Endometrium (tissue), 2 donors: ENCODE data around the gene MOGAT1.
"Not testable (repeated sequence)": the region's sequence is repeated elsewhere in the genome, so short reads cannot be mapped to it uniquely, and the experiment has no call there.

Source experiments
- FAIRE-seq: peaks from 2 replicates; lab custom pipeline; 2012; peaks lifted over from hg19 to GRCh38; lab: Jason Lieb, UNC
- donor health status: control.
- donor health status: control.

The MOGAT1 gene

DNA sequence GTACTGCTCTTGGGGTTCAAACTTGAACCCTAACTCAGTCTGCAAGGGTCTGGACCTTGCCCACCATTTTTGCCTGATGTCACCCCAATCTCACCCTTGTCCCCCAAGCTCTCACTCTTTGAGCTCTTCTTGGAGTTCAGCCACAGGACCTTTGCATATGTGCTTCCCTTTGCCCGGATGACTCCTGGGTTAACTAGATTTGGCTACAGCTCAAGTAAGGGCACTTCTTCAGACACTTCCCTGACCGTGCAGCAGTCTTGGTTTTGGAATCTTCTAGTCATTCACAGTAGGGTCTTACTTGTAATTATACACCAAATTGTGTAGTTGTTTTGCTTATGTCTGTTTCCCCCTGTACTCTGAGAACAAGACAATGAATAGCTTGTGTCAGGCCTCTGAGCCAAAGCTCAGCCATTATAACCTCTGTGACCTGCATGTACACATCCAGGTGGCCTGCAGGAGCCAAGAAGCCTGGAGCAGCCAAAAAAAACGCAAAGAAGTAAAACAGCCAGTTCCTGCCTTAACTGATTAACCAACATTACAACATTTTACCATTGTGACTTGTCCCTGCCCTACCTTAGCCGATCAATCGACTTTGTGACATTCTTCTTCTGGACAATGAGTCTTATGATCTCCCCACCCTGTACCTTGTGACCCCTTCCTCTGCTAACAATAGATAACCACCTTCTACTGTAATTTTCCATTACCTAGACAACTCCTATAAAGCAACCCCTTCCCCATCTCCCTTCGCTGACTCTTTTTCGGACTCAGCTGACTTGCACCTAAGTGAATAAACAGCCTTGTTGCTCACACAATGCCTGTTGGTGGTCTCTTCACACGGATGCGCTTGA is 1.0 kb upstream of the MOGAT1 start:
- FAIRE-seq = no peak

GRCh38 chr2:222672068-222672401 is 577 bp downstream of the MOGAT1 start:
- no peak for FAIRE-seq

DNA sequence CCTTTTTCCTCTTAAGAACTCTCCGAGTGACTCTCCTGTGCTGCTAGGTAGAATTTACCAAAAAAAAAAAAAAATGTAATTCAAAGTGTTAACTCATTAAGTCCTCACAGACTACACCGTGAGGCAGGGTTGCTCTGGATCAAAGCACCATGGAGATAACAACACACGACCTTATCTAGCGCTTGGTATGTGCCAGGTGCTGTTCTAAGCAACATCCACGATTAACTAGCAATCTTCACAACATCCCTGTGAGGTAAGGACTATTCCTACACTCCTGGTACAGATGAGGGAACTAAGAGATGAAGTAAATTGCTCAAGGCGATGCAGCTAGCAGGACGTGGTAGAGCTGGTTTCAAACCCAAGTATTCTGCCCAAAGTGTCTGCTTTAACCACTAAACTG is 1.8 kb downstream of the MOGAT1 start:
- no peak for FAIRE-seq

GRCh38 chr2:222673883-222674282 is 2.4 kb downstream of the MOGAT1 start:
- FAIRE-seq = no peak

DNA sequence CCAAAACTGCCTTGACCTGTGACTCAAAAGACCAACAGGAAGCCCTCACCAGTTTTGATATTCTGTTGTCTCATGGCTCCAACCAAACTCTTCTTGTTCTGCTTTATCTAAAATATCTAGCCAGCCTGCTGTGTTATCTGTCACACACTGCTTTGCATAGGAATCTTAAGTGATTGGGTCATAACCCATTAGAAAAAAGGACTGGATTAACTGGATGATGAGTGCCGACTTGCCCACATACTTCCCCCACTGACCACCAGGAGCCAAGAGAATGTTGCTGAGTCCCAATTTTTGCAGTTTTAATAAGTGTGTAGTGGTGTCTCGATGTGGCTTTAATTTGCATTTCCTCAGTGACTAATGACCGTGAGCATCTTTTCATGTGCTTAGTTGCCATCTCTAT is 6.5 kb downstream of the MOGAT1 start:
- FAIRE-seq = no peak

GRCh38 chr2:222683805-222684204 is 12.3 kb downstream of the MOGAT1 start:
- FAIRE-seq = no peak

- no peak for FAIRE-seq
Observed at GRCh38 chr2:222686086-222686750, 14.8 kb downstream of the MOGAT1 start.

- FAIRE-seq = no peak
Observed at GRCh38 chr2:222688917-222689316, 17.5 kb downstream of the MOGAT1 start.

GRCh38 chr2:222689322-222689721 is 17.9 kb downstream of the MOGAT1 start:
- no peak for FAIRE-seq

DNA sequence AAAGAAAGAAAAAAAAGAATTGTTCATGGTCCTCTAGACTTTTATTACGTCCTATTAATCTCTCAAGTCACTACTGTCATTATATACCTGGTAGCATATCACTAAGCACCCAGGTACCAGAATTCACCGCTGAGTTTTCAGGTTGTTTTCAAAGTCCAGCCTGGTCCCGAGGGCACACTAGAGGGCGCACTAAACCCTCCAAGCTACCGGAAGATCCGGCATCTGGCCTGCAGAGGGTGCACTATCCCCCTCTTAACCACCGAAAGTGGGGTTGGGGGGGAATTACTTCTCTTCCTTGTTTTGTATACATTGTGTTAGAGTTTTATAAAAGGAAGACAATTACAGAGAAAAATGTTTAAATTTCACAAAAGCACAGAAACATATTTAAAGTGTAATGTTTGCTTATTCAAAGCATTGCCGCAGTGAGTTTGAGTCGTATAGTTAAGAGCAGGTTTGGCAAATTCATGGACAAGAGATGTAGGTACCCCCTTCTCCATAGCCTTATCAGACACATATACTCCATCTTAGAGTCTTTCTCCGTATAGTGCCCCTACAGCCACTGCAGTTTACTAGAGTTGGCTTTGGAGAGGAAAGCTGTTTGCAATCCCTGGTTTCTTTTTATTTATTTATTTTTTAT is 19.2 kb downstream of the MOGAT1 start:
- no peak for FAIRE-seq

- FAIRE-seq = not testable (repeated sequence)
Observed at GRCh38 chr2:222693413-222693812, 22.0 kb downstream of the MOGAT1 start.

- no peak for FAIRE-seq
Observed at GRCh38 chr2:222693837-222694236, 22.4 kb downstream of the MOGAT1 start.

GRCh38 chr2:222698276-222698675 is 26.8 kb downstream of the MOGAT1 start:
- no peak for FAIRE-seq

- FAIRE-seq = no peak
Observed at GRCh38 chr2:222701233-222701632, 29.8 kb downstream of the MOGAT1 start.

DNA sequence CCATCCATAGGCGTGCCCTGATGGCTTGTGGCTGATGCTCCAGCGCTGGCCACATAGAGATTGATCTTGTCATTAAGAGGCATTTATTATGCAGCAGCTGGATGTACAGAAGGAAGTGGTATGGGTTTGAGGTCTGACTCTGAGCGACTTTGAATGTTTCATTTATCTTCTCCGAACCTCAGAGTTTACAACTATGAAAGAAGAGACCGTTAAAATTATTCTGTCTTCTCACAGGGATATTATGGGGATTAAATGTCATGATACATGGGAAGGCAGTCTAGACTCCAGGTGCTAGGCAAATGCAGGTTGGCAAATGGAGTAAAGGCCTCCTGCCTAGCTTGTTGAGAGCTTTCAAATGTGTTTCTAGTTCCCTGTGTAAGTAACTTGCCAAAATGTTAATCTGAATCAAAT is 30.3 kb downstream of the MOGAT1 start:
- no peak for FAIRE-seq

DNA sequence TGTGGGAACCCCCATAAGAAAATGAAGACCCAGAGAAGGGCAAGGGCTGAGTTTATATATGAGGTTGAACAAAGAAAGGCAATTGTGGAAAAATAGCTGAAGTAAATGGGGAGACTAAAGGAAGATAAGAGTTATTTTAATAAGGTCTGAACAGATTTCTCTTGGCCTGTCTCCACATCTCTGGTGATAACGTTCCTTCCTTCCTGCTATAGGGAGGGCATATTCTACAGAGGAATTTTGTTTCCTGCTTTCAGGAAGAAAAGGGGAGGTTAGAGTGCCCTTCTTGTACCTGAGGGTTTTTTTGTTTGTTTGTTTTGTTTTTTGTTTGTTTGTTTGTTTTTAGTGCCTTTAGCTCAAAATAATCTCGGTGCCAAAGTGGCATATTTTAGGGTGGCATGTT is 31.6 kb downstream of the MOGAT1 start:
- no peak for FAIRE-seq

DNA sequence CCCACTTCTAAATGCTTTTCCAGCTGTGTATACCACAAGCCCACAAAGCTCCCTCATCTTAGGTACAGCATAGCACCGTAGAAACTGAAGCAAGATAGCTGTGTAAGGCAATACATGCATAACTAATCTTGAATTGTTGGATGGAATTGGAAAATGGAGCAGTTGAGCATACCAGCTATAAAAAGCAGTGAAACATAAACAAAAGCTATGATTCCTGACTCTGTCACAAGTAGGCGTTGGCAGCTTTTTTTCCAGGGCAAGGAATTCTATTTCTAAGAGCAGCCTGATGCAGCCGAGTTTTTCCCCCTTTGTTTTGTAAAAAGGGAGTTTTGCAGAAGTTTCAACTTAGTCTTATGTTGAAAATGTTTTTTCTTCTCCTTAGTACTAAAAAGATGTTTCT is 32.4 kb downstream of the MOGAT1 start:
- no peak for FAIRE-seq

GRCh38 chr2:222706616-222707015 is 35.2 kb downstream of the MOGAT1 start:
- FAIRE-seq = no peak

DNA sequence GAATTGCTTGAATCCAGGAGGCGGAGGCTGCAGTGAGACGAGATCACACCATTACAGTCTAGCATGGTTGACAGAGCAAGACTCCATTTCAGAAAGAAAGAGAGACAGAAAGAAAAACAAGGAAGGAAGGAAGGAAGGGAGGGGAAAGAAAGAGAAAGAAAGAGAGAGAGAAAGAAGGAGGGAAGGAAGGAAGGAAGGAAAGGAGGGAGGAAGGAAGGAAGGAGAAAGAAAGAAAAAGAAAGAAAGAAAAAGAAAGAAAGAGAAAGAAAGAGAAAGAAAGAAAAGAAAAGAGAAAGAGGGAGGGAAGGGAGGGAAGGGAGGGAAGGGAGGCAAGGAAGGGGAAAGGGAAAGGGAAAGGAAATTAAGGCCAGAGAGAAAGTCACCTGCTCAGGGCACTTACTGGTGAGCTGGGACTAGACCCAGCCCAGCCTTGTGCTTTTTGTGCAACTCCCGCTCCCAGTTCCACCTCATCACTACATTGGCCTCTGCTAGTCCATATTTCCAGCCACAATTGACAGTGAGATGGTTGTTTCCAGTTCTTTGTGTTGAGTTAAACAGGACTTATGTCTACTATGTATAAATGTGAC is 35.7 kb downstream of the MOGAT1 start:
- FAIRE-seq = no peak

DNA sequence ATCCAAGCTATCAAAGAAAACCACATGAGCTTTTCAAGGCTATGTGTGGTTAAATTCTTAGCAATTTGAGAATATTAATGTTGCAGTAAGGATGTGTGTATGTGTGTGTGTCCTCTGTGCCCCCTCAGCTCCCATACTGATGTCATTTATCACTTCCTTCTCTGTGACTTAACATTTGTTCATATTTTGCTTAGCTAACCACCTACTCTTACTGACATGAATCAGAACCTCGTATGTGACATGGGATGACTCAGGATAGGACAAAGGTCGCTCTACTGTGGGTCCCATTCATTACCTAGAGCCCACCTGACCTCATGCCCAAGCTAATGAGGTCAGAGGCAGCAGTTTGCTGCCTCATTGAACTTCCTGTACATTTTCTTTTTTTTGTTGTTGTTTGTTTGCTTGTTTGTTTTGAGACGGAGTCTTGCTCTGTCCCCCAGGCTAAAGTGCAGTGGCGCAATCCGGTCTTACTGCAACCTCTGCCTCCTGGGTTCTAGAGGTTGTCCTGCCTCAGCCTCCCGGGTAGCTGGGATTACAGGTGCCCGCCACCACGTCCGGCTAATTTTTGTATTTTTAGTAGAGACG is 36.3 kb downstream of the MOGAT1 start:
- FAIRE-seq = no peak

DNA sequence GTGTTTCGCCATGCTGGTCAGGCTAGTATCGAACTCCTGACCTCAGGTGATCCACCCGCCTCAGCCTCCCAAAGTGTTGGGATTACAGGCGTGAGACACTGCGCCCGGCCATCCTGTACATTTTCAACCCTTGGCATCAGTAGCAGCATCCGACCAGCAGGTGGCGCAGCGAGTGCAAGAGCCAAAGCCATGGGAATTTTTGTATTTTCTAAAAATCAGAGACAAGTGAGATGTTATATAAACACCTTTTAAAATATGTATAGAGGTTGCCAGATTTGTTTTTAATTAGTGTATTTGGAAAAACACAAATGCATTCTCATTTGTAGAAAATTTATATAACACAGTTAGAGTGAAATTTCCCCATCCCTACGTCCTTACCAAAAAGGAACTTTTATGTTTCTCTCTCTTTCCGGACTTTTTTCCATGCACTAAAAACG is 36.8 kb downstream of the MOGAT1 start:
- FAIRE-seq = no peak

GRCh38 chr2:222709191-222709891 is 37.9 kb downstream of the MOGAT1 start:
- no peak for FAIRE-seq
